Spinal cord (tissue), 10 donors: ENCODE data around the gene TOP1. TPM values are rescaled to one million over a fixed set of nuclear protein-coding genes. Genes with fewer than 3 reads are reported as not detected.
A peak's percentile ranks its signal among the peaks of the same experiment; 100 is the strongest.

Experiments
- DNase-seq, 6 donors: peaks; one replicate each; pipeline versions ENCODE4 v3.0.0 to v3.0.0-alpha.2; 2013 to 2015; ENCODE audit warnings: low spot score in 6 of 6, low read depth in 4 of 6
- H3K27ac ChIP-seq: one replicate; pipeline ENCODE4 v1.5.1; 2013; ENCODE audit warnings: low read depth, low read length, control low read depth
- H3K27me3 ChIP-seq: one replicate; pipeline ENCODE4 v1.6.1; 2013; ENCODE audit warnings: low read length; ENCODE audit not compliant: control insufficient read depth, insufficient read depth
- H3K36me3 ChIP-seq: one replicate; pipeline ENCODE4 v1.6.1; 2013; ENCODE audit warnings: low read length; ENCODE audit not compliant: control insufficient read depth, insufficient read depth
- H3K4me1 ChIP-seq: one replicate; pipeline ENCODE4 v1.6.1; 2013; ENCODE audit warnings: low read length; ENCODE audit not compliant: control insufficient read depth, insufficient read depth
- H3K4me3 ChIP-seq: one replicate; pipeline ENCODE4 v1.5.1; 2013; ENCODE audit warnings: low read depth, low read length, control low read depth
- H3K9me3 ChIP-seq: one replicate; pipeline ENCODE4 v1.6.1; 2013; ENCODE audit warnings: low read length; ENCODE audit not compliant: control insufficient read depth, insufficient read depth
- WGBS: methylation state at CpG from one replicate; pipeline ENCODE4 v1.1.5; 2013; ENCODE audit warnings: missing lambda C conversion rate; ENCODE audit not compliant: insufficient coverage; 5-methylcytosine and 5-hydroxymethylcytosine counted together
- polyA plus RNA-seq, 2 donors: library from polyadenylated mRNA; unstranded; fragments of 120-200 nt; gene quantifications; one replicate each; pipeline ENCODE4 v1.2.1, GENCODE V29; 2013; ENCODE audit not compliant: insufficient read length in 2 of 2
- total RNA-seq, 2 donors: library from RNA; depleted of rRNA in 1 of 2; stranded (reverse); fragments of 120-200 nt in 1 of 2; fragments of >200 nt in 1 of 2; gene quantifications; one replicate each; pipeline versions ENCODE4 v1.2.3 to v1.2.4, GENCODE V29; 2013 to 2014
- donor health status: healthy.

The TOP1 gene
- total and polyA plus RNA-seq, 4 donors: 29.1 to 90.1 (median 52.4) TPM

- no peaks in the 10 kb centered on the region for H3K27me3 ChIP-seq
- no peaks in the 10 kb centered on the region for H3K36me3 ChIP-seq
- no peak overlapping the region for H3K4me3 ChIP-seq
- H3K27ac ChIP-seq: no peak overlapping the region
- no peak for DNase-seq
- H3K4me1 ChIP-seq: no peaks in the 10 kb centered on the region
- H3K9me3 ChIP-seq: no peaks in the 10 kb centered on the region
- WGBS: no CpG with 5 or more reads among the region's 4 CpGs
Measured at GRCh38 chr20:41041693-41042092, 13.1 kb downstream of the TOP1 start.

- H3K27me3 ChIP-seq: no peaks in the 10 kb centered on the region
- no peak for DNase-seq
- H3K36me3 ChIP-seq: no peaks in the 10 kb centered on the region
- WGBS: 90% methylated on average over 8 of the region's 9 CpGs
- no peak overlapping the region for H3K4me3 ChIP-seq
- no peak overlapping the region for H3K27ac ChIP-seq
- H3K4me1 ChIP-seq: no peaks in the 10 kb centered on the region
- no peaks in the 10 kb centered on the region for H3K9me3 ChIP-seq
Measured at GRCh38 chr20:41044409-41045062, 15.9 kb downstream of the TOP1 start.

GRCh38 chr20:41045671-41046070, 17.0 kb downstream of the TOP1 start:
- H3K36me3 ChIP-seq: no peaks in the 10 kb centered on the region

GRCh38 chr20:41046716-41047115, 18.1 kb downstream of the TOP1 start:
- Histone ChIP-seq H3K27me3 (no peaks in the 10 kb centered on the region), H3K4me1 (peaks cover 4% of the 10 kb centered on the region), H3K27ac (no peak overlapping the region), H3K36me3 (no peaks in the 10 kb centered on the region), H3K4me3 (no peak overlapping the region), H3K9me3 (no peaks in the 10 kb centered on the region)
- 71% methylated on average over 1 of the region's 2 CpGs for WGBS
- DNase-seq: no peak

More at GRCh38 chr20:41045671-41046070, 17.0 kb downstream of the TOP1 start:
- no peaks in the 10 kb centered on the region for H3K27me3 ChIP-seq
- no peak for DNase-seq
- no CpG with 5 or more reads among the region's 2 CpGs for WGBS
- H3K9me3 ChIP-seq: no peaks in the 10 kb centered on the region
- H3K4me1 ChIP-seq: peaks cover 4% of the 10 kb centered on the region
- H3K27ac ChIP-seq: no peak overlapping the region
- no peak overlapping the region for H3K4me3 ChIP-seq

GRCh38 chr20:41047279-41047974, 18.8 kb downstream of the TOP1 start:
- Histone ChIP-seq H3K4me3 (no peak overlapping the region), H3K27me3 (no peaks in the 10 kb centered on the region), H3K4me1 (peaks cover 4% of the 10 kb centered on the region), H3K36me3 (no peaks in the 10 kb centered on the region), H3K9me3 (no peaks in the 10 kb centered on the region), H3K27ac (no peak overlapping the region)
- WGBS: no CpG with 5 or more reads among the region's 5 CpGs
- no peak for DNase-seq

DNA sequence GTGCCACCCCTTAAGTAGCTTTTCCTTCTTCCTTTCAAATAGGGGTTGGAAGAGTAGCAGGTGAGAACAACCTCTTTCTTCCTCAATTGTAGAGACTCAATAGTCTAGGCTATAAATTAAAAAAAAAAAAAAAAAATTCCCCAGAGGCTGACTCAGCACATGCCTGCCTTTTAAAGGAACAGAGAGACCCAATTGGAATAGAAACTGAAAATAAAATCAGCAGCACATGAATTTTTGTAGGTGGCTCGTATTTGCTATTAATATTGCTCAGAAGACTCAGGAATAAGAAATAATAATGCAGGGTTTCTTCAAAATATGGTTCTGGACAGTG, 19.3 kb downstream of the TOP1 start:
- WGBS: no CpG with 5 or more reads among the region's 1 CpG
- DNase-seq: no peak
- Histone ChIP-seq H3K36me3 (no peaks in the 10 kb centered on the region), H3K27me3 (no peaks in the 10 kb centered on the region), H3K4me1 (peaks cover 4% of the 10 kb centered on the region), H3K27ac (no peak overlapping the region), H3K9me3 (no peaks in the 10 kb centered on the region), H3K4me3 (no peak overlapping the region)

GRCh38 chr20:41048461-41049301, 20.1 kb downstream of the TOP1 start:
- no peak overlapping the region for H3K27ac ChIP-seq

GRCh38 chr20:41049451-41049850, 20.8 kb downstream of the TOP1 start:
- H3K27ac ChIP-seq: no peak overlapping the region
- H3K4me1 ChIP-seq: peaks cover 4% of the 10 kb centered on the region
- WGBS: no CpG with 5 or more reads among the region's 3 CpGs

More at GRCh38 chr20:41048461-41049301, 20.1 kb downstream of the TOP1 start:
- WGBS: 20% methylated on average over 1 of the region's 7 CpGs
- Histone ChIP-seq H3K27me3 (no peaks in the 10 kb centered on the region), H3K9me3 (no peaks in the 10 kb centered on the region), H3K4me3 (no peak overlapping the region), H3K4me1 (peaks cover 4% of the 10 kb centered on the region), H3K36me3 (no peaks in the 10 kb centered on the region)
- no peak for DNase-seq

GRCh38 chr20:41050361-41051008, 21.9 kb downstream of the TOP1 start:
- H3K4me3 ChIP-seq: no peak overlapping the region
- no peaks in the 10 kb centered on the region for H3K36me3 ChIP-seq
- H3K4me1 ChIP-seq: peaks cover 4% of the 10 kb centered on the region
- no CpG with 5 or more reads among the region's 1 CpG for WGBS
- DNase-seq: peak in 1 of 6 donors; percentile 61
- no peaks in the 10 kb centered on the region for H3K27me3 ChIP-seq
- peak overlapping the region; percentile 49 for H3K27ac ChIP-seq
- no peaks in the 10 kb centered on the region for H3K9me3 ChIP-seq

More at GRCh38 chr20:41049451-41049850, 20.8 kb downstream of the TOP1 start:
- Histone ChIP-seq H3K4me3 (no peak overlapping the region), H3K36me3 (no peaks in the 10 kb centered on the region), H3K9me3 (no peaks in the 10 kb centered on the region), H3K27me3 (no peaks in the 10 kb centered on the region)
- no peak for DNase-seq
